MM.1S (cell line): Measurements from ENCODE around the gene BRINP3.

Source experiments
- EZH2 ChIP-seq: fragments of 300-600 bp; sonication (generic); optimal IDR thresholded peaks from 2 replicates; pipeline ENCODE3; 2017; ENCODE audit warnings: low read depth, mild to moderate bottlenecking, antibody characterized with exemption, low read length, mixed read lengths
- TF ChIP-seq, protein P1 (sequence below): fragments of 300-600 bp; sonication (generic); IDR thresholded peaks from 2 replicates; pipeline ENCODE4 v1.5.1; 2016; ENCODE audit warnings: antibody characterized with exemption, low read length, mixed read lengths

DNA sequence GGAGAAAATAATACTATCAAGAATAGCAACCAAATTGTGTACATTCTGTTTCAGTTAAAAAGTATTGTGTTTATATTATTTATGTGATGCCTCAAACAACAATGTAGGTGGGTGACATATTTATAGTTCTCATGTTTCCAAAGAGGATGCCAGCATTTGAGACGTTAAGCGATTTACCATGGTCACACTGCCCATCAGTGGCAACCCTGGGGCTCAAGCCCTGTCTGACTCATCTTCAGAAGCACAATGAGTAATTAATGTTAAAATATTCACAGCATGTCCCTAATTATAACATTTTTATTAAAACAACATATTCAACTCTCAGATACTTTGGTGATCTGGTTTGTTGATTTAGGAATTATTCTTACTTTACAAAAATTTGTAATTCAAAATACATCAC lies 409.4 kb downstream of the BRINP3 start:
- no peak for TF ChIP-seq EZH2
- TF ChIP-seq, protein P1, sequence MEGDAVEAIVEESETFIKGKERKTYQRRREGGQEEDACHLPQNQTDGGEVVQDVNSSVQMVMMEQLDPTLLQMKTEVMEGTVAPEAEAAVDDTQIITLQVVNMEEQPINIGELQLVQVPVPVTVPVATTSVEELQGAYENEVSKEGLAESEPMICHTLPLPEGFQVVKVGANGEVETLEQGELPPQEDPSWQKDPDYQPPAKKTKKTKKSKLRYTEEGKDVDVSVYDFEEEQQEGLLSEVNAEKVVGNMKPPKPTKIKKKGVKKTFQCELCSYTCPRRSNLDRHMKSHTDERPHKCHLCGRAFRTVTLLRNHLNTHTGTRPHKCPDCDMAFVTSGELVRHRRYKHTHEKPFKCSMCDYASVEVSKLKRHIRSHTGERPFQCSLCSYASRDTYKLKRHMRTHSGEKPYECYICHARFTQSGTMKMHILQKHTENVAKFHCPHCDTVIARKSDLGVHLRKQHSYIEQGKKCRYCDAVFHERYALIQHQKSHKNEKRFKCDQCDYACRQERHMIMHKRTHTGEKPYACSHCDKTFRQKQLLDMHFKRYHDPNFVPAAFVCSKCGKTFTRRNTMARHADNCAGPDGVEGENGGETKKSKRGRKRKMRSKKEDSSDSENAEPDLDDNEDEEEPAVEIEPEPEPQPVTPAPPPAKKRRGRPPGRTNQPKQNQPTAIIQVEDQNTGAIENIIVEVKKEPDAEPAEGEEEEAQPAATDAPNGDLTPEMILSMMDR = no peak
